WERI-Rb-1 (cell line): Measurements from ENCODE around the gene LSM12.

Experiments
- DNase-seq: peaks from one replicate; pipeline ENCODE4 v3.0.0-alpha.2; 2020
- H3K27ac ChIP-seq: fragments of 250-450 bp; sonication (Bioruptor Pico); 2 replicates; pipeline ENCODE4 v1.5.1; 2020; ENCODE audit warnings: mild to moderate bottlenecking, moderate library complexity
- H3K27me3 ChIP-seq: fragments of 250-450 bp; sonication (Bioruptor Pico); 2 replicates; pipeline ENCODE4 v1.5.1; 2021; ENCODE audit warnings: mild to moderate bottlenecking, low read depth, moderate library complexity; ENCODE audit not compliant: insufficient read depth, severe bottlenecking
- H3K36me3 ChIP-seq: fragments of 250-450 bp; sonication (Bioruptor Pico); 2 replicates; pipeline ENCODE4 v1.5.1; 2020; ENCODE audit warnings: mild to moderate bottlenecking, moderate library complexity
- H3K4me3 ChIP-seq: 2 replicates; pipeline ENCODE4 v1.5.1; 2011; ENCODE audit warnings: low read depth, mild to moderate bottlenecking, control low read depth, low read length
- H3K9me3 ChIP-seq: fragments of 250-450 bp; sonication (Bioruptor Pico); 2 replicates; pipeline ENCODE4 v1.5.1; 2021; ENCODE audit warnings: mild to moderate bottlenecking, moderate library complexity; ENCODE audit not compliant: severe bottlenecking
- CTCF ChIP-seq: IDR thresholded peaks from 2 replicates; pipeline ENCODE4 v1.5.1; 2011; ENCODE audit warnings: low read depth, mild to moderate bottlenecking, control low read depth, inconsistent platforms, low read length

The LSM12 gene

GRCh38 chr17:44004077-44004760, 62.3 kb downstream of the LSM12 start, which contains the start of gene NAGS:
TSS of gene NAGS (plus strand) at chr17:44004622. CDS start at chr17:44004664, 42 bp downstream.
- Histone ChIP-seq H3K4me3 (no peak within 1 kb of the TSS), H3K9me3 (no peaks in the 10 kb centered on the region), H3K36me3 (peaks cover 3% of the 10 kb centered on the region; the same call in 1 of the 2 replicates), H3K27ac (no peak within 1 kb of the TSS), H3K27me3 (no peaks in the 10 kb centered on the region)
- no peak for DNase-seq
- TF ChIP-seq CTCF = no peak

GRCh38 chr17:44002141-44002848, 64.2 kb downstream of the LSM12 start:
- Histone ChIP-seq H3K36me3 (no peaks in the 10 kb centered on the region), H3K27ac (no peak overlapping the region), H3K9me3 (no peaks in the 10 kb centered on the region), H3K4me3 (no peak overlapping the region), H3K27me3 (no peaks in the 10 kb centered on the region)
- TF ChIP-seq CTCF = no peak
- DNase-seq = no peak

GRCh38 chr17:44001461-44001920, 65.0 kb downstream of the LSM12 start:
- no peak overlapping the region for H3K4me3 ChIP-seq

GRCh38 chr17:44000871-44001460, 65.5 kb downstream of the LSM12 start:
- Histone ChIP-seq H3K27ac (no peak overlapping the region), H3K27me3 (no peaks in the 10 kb centered on the region), H3K9me3 (no peaks in the 10 kb centered on the region), H3K36me3 (no peaks in the 10 kb centered on the region), H3K4me3 (no peak overlapping the region)
- no peak for TF ChIP-seq CTCF
- DNase-seq = no peak

More at GRCh38 chr17:44001461-44001920, 65.0 kb downstream of the LSM12 start:
- Histone ChIP-seq H3K27me3 (no peaks in the 10 kb centered on the region), H3K9me3 (no peaks in the 10 kb centered on the region), H3K27ac (no peak overlapping the region), H3K36me3 (no peaks in the 10 kb centered on the region)
- no peak for TF ChIP-seq CTCF
- DNase-seq = no peak

- Histone ChIP-seq H3K27me3 (no peaks in the 10 kb centered on the region), H3K4me3 (no peak overlapping the region), H3K9me3 (no peaks in the 10 kb centered on the region), H3K36me3 (no peaks in the 10 kb centered on the region), H3K27ac (no peak overlapping the region)
- TF ChIP-seq CTCF = no peak
- DNase-seq = no peak
Observed at GRCh38 chr17:44000141-44000860, 66.2 kb downstream of the LSM12 start.
